GM12891 (cell line): ENCODE data around the gene PRDM16.

Source experiments
- POLR2A ChIP-seq: IDR thresholded peaks from 2 replicates; pipeline ENCODE4 v1.6.1; 2011; ENCODE audit warnings: low read depth, low read length, control low read depth
- POLR2AphosphoS5 ChIP-seq: IDR thresholded peaks from 2 replicates; pipeline ENCODE4 v1.6.1; 2011; ENCODE audit warnings: low read depth, low read length, control low read depth
- SPI1 ChIP-seq: IDR thresholded peaks from 2 replicates; pipeline ENCODE4 v1.6.1; 2011; ENCODE audit warnings: low read depth, low read length, control low read depth

DNA sequence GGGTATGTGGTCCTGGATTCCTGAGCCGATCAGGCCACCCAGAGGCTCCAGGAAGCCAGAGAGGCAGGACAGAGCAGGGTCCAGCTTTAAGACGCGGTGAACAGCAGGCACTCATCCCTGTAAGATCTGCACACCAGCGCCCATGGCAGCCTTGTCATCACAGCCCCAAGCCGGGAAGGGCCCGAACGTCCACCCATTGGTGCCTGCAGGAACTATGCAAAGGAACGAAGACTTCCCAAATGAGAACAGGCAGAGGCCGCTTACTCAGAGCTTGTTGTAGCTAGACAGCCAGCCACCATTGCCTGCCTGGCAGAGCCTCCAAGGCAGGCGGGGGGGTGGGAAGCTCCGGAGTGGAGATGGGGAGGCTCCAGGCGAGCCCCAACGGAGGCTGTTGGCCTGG lies 373.3 kb downstream of the PRDM16 start:
- TF ChIP-seq POLR2A (no peak), SPI1 (no peak), POLR2AphosphoS5 (no peak)
